MM.1S (cell line): Measurements from ENCODE around the gene MSH5.

Experiments used
- DNase-seq: peaks from one replicate; pipeline ENCODE4 v3.0.0-alpha.2; 2015
- H2AFZ ChIP-seq: fragments of 300-600 bp; sonication (generic); 2 replicates; pipeline ENCODE4 v1.6.0; 2016; ENCODE audit warnings: antibody characterized with exemption, low read length
- H3F3A ChIP-seq: fragments of 300-600 bp; sonication (generic); 2 replicates; pipeline ENCODE4 v1.6.1; 2016; ENCODE audit warnings: mild to moderate bottlenecking, antibody characterized with exemption, low read length, moderate library complexity, mixed read lengths; ENCODE audit not compliant: insufficient read depth
- H3K27ac ChIP-seq: fragments of 300-600 bp; sonication (generic); 2 replicates; pipeline ENCODE4 v1.5.1; 2016; ENCODE audit warnings: mild to moderate bottlenecking, low read length
- H3K27me3 ChIP-seq: fragments of 300-600 bp; sonication (generic); replicated peaks from 2 replicates; pipeline ENCODE4 v1.6.0; 2016; ENCODE audit warnings: low read length; ENCODE audit not compliant: insufficient read depth
- H3K36me3 ChIP-seq: fragments of 300-600 bp; sonication (generic); replicated peaks from 2 replicates; pipeline ENCODE4 v1.6.1; 2016; ENCODE audit warnings: mild to moderate bottlenecking, low read length, mixed read lengths; ENCODE audit not compliant: insufficient read depth
- H3K4me1 ChIP-seq: fragments of 300-600 bp; sonication (generic); 2 replicates; pipeline ENCODE4 v1.6.1; 2016; ENCODE audit warnings: low read length, mixed read lengths
- H3K4me2 ChIP-seq: fragments of 300-600 bp; sonication (generic); 2 replicates; pipeline ENCODE4 v1.6.0; 2016; ENCODE audit warnings: low read depth, low read length
- H3K4me3 ChIP-seq: fragments of 300-600 bp; sonication (generic); 2 replicates; pipeline ENCODE4 v1.5.1; 2016; ENCODE audit warnings: low read length, mixed read lengths
- H3K79me2 ChIP-seq: fragments of 300-600 bp; sonication (generic); 2 replicates; pipeline ENCODE4 v1.6.1; 2016; ENCODE audit warnings: mixed run types, low read length, mixed read lengths
- H3K9ac ChIP-seq: fragments of 300-600 bp; sonication (generic); 2 replicates; pipeline ENCODE4 v1.6.1; 2016; ENCODE audit warnings: low read length, mixed read lengths
- H3K9me2 ChIP-seq: fragments of 300-600 bp; sonication (generic); replicated peaks from 2 replicates; pipeline ENCODE4 v1.6.1; 2016; ENCODE audit warnings: mild to moderate bottlenecking, low read length, mixed read lengths; ENCODE audit not compliant: insufficient read depth
- H3K9me3 ChIP-seq: fragments of 300-600 bp; sonication (generic); replicated peaks from 2 replicates; pipeline ENCODE4 v1.6.1; 2016; ENCODE audit warnings: mild to moderate bottlenecking, low read length, mixed read lengths; ENCODE audit not compliant: insufficient read depth
- H4K20me1 ChIP-seq: fragments of 300-600 bp; sonication (generic); 2 replicates; pipeline ENCODE4 v1.6.1; 2016; ENCODE audit warnings: mild to moderate bottlenecking, low read length, moderate library complexity, mixed read lengths; ENCODE audit not compliant: insufficient read depth
- EZH2 ChIP-seq: fragments of 300-600 bp; sonication (generic); optimal IDR thresholded peaks from 2 replicates; pipeline ENCODE3; 2017; ENCODE audit warnings: low read depth, mild to moderate bottlenecking, antibody characterized with exemption, low read length, mixed read lengths
- EZH2phosphoT487 ChIP-seq: fragments of 300-600 bp; sonication (generic); IDR thresholded peaks from 2 replicates; pipeline ENCODE4 v1.6.1; 2018; ENCODE audit warnings: antibody characterized with exemption, low read length
- TF ChIP-seq, protein P1 (sequence below): fragments of 300-600 bp; sonication (generic); IDR thresholded peaks from 2 replicates; pipeline ENCODE4 v1.5.1; 2016; ENCODE audit warnings: antibody characterized with exemption, low read length, mixed read lengths

Gene MSH5

DNA sequence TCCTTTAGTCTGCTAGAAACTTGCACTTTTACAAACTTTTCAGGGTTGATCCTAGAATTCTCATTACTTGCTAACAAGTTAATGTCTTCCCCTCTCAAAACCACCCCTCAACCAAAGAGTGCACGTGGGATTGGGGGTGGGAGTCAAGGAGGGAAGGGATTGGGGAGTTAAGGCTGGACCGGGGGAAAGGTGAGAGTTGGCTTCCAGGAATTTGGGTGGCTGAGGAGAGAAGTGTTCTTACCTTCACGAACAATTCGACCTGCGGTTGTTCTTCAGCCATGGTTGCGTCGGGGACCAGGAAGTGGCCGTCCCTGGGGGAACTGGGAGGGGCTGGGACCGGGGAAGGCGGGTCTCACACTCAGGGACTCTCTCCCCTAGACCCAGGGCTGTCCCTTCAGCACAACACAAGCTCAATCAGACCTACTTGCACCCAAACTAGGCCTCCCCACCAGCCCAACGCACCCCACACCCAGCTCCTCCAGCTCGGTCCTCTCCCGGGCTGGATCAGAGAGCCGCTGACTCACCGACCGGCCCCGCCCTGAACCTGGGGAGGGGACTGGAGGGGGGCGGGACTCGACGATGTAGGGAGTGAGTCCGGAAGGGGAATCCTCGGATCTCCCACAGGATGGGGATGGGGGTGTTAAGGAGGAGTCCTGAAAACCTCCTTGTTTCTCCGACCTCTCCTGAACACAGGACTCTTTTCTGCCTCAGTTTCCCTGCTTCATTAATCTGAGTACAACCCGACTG lies 3.6 kb upstream of the MSH5 start, which contains the start of gene CLIC1:
TSS of gene CLIC1 (minus strand) at position 510 of the 747 bp plus-strand sequence. CDS start at position 280, 230 bp downstream.
- peak within 1 kb of the TSS; percentile 84 for H3K4me3 ChIP-seq
- peak within 1 kb of the TSS; percentile 91 for H3K9ac ChIP-seq
- H3K4me2 ChIP-seq: peak within 1 kb of the TSS; percentile 99
- H3K79me2 ChIP-seq: peaks cover 54% of the 10 kb centered on the region
- TF ChIP-seq EZH2phosphoT487 (no peak), EZH2 (no peak)
- TF ChIP-seq, protein P1, sequence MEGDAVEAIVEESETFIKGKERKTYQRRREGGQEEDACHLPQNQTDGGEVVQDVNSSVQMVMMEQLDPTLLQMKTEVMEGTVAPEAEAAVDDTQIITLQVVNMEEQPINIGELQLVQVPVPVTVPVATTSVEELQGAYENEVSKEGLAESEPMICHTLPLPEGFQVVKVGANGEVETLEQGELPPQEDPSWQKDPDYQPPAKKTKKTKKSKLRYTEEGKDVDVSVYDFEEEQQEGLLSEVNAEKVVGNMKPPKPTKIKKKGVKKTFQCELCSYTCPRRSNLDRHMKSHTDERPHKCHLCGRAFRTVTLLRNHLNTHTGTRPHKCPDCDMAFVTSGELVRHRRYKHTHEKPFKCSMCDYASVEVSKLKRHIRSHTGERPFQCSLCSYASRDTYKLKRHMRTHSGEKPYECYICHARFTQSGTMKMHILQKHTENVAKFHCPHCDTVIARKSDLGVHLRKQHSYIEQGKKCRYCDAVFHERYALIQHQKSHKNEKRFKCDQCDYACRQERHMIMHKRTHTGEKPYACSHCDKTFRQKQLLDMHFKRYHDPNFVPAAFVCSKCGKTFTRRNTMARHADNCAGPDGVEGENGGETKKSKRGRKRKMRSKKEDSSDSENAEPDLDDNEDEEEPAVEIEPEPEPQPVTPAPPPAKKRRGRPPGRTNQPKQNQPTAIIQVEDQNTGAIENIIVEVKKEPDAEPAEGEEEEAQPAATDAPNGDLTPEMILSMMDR: no peak
- peaks cover 36% of the 10 kb centered on the region for H3K4me1 ChIP-seq
- H3K9me2 ChIP-seq: no peaks in the 10 kb centered on the region
- peak within 1 kb of the TSS; percentile 9; the same call in 1 of the 2 replicates for H2AFZ ChIP-seq
- H3K36me3 ChIP-seq: peaks cover 10% of the 10 kb centered on the region
- H3K9me3 ChIP-seq: no peaks in the 10 kb centered on the region
- peak; percentile 67 for DNase-seq
- H3F3A ChIP-seq: peaks cover 66% of the 10 kb centered on the region
- no peaks in the 10 kb centered on the region for H3K27me3 ChIP-seq
- peak within 1 kb of the TSS; percentile 98 for H3K27ac ChIP-seq
- H4K20me1 ChIP-seq: no peaks in the 10 kb centered on the region

DNA sequence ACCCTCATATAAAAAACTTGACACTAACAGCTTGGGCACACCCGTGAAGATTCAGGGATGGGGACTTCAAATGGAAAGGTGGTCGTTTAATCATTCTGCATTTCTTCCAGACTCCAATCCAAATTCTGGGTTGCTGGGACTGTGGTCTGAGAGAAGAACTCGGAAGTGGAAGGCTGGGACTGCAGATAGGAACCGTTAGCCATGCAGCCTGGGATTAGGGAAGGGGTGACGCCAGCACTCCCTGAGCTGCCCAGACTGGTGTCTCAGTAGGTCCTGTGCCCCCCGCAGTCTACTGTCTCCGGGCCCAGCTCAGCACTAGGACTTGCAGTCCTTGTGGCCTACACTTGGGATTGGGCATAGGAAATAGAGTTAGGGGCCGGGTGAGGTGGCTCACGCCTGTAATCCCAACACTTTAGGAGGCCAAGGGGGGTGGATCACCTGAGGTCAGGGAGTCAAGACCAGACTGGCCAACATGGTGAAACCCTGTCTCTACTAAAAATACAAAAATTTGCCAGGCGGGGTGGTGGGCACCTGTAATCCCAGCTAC lies 3.0 kb upstream of the MSH5 start:
- H3K9me3 ChIP-seq: no peaks in the 10 kb centered on the region
- peak overlapping the region; percentile 9; the same call in 1 of the 2 replicates for H2AFZ ChIP-seq
- no peak for DNase-seq
- H3K36me3 ChIP-seq: peaks cover 10% of the 10 kb centered on the region
- no peaks in the 10 kb centered on the region for H3K9me2 ChIP-seq
- H3K4me3 ChIP-seq: peak overlapping the region; percentile 84
- H3K27me3 ChIP-seq: no peaks in the 10 kb centered on the region
- H3K27ac ChIP-seq: peak overlapping the region; percentile 98
- H3K79me2 ChIP-seq: peaks cover 53% of the 10 kb centered on the region
- H3K9ac ChIP-seq: peak overlapping the region; percentile 91
- H3K4me2 ChIP-seq: peak overlapping the region; percentile 99
- peaks cover 36% of the 10 kb centered on the region for H3K4me1 ChIP-seq
- no peaks in the 10 kb centered on the region for H4K20me1 ChIP-seq
- TF ChIP-seq, protein P1: no peak
- no peak for TF ChIP-seq EZH2
- no peak for TF ChIP-seq EZH2phosphoT487
- peaks cover 60% of the 10 kb centered on the region for H3F3A ChIP-seq

DNA sequence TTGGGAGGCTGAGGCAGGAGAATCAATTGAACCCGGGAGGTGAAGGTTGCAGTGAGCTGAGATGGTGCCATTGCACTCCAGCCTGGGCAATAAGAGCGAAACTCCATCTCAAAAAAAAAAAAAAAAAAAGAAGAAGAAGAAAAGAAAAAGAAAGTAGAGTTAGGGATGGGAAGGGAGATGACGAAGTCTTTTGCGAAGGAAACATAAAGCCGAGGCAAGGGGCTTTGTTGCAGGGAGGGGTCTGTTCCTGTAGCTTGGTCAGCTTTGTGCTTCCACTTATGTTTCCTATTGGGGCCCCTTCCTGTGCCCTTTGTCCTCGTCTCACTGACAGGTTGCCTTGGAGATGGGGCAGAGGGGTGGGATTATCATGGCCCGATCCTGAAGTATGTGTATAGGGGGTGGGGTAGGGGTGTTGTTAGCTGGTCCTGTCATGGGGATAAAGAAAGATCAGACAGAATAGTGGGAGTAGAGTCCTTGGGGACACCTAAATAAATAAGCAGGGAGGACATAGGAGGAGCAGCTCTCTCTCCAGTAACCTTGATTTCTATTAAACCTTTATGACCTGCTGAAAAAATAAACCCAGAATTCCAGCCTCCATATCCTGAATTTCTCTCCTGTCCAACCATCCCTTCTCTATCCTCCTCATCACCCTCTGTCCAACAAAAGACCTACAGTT lies 2.4 kb upstream of the MSH5 start:
- Histone ChIP-seq H3K4me1 (peaks cover 36% of the 10 kb centered on the region), H2AFZ (no peak overlapping the region), H3K36me3 (peaks cover 10% of the 10 kb centered on the region), H3K4me3 (peak overlapping the region; percentile 59), H3K27ac (peak overlapping the region; percentile 98), H3F3A (peaks cover 54% of the 10 kb centered on the region), H3K27me3 (no peaks in the 10 kb centered on the region), H3K79me2 (peaks cover 47% of the 10 kb centered on the region), H3K9ac (peak overlapping the region; percentile 91), H3K4me2 (peak overlapping the region; percentile 99), H3K9me3 (no peaks in the 10 kb centered on the region), H3K9me2 (no peaks in the 10 kb centered on the region), H4K20me1 (no peaks in the 10 kb centered on the region)
- DNase-seq: no peak
- TF ChIP-seq, protein P1: no peak
- no peak for TF ChIP-seq EZH2phosphoT487
- no peak for TF ChIP-seq EZH2
